PC-9 (cell line): Measurements from ENCODE around the gene CCDC70.

ENCODE experiments used
- CTCF ChIP-seq: fragments of 200-600 bp; sonication (generic); conservative IDR thresholded peaks from 2 replicates; pipeline ENCODE4 v1.6.1; 2017; ENCODE audit warnings: mixed run types, antibody characterized with exemption, mild to moderate bottlenecking, moderate library complexity
- EZH2 ChIP-seq: fragments of 200-600 bp; sonication (generic); IDR thresholded peaks from 2 replicates; pipeline ENCODE4 v1.8.0; 2017; ENCODE audit warnings: antibody characterized with exemption, low read depth

GRCh38 chr13:51870616-51871015 is 8.8 kb downstream of the CCDC70 start:
- no peak for TF ChIP-seq CTCF
- TF ChIP-seq EZH2 = no peak
